MCF 10A (cell line): Measurements from ENCODE around the gene EVC2. TPM values are rescaled to one million over a fixed set of nuclear protein-coding genes. Genes with fewer than 3 reads are reported as not detected.

Experiments used
- BruUV-seq: library from RNA; stranded (reverse); fragments of 400-500 nt; replicated peaks from 2 replicates; lab custom pipeline; 2021; lab: Mats Ljungman, UMichigan
- CTCF ChIA-PET: fragments of 300-600 bp; sonication (Branson Sonifier 250); formaldehyde crosslinking; extraction: SDS; loops from one replicate; lab custom pipeline; 2021; ENCODE audit warnings: antibody characterized with exemption, inconsistent platforms; lab: Yijun Ruan, JAX
- POLR2A ChIA-PET: fragments of 300-600, 350-650 bp; sonication (Branson Sonifier 250); formaldehyde crosslinking; extraction: SDS; loops from one replicate; lab custom pipeline; 2020; ENCODE audit warnings: antibody characterized with exemption, inconsistent platforms; lab: Yijun Ruan, JAX
- DNase-seq: peaks from one replicate; pipeline ENCODE4 v3.0.0-alpha.2; 2018; ENCODE audit not compliant: unreplicated experiment
- H3K27ac Mint-ChIP-seq: one replicate; pipeline ENCODE4 v1.8.0; 2022; ENCODE audit warnings: mild to moderate bottlenecking, low read depth, mixed read lengths; ENCODE audit not compliant: unreplicated experiment
- H3K27me3 Mint-ChIP-seq: one replicate; pipeline ENCODE4 v1.8.0; 2022; ENCODE audit warnings: mixed read lengths; ENCODE audit not compliant: insufficient read depth, unreplicated experiment
- H3K36me3 Mint-ChIP-seq: one replicate; pipeline ENCODE4 v1.8.0; 2022; ENCODE audit warnings: mild to moderate bottlenecking, moderate library complexity, mixed read lengths; ENCODE audit not compliant: insufficient read depth, unreplicated experiment
- H3K4me1 Mint-ChIP-seq: one replicate; pipeline ENCODE4 v1.8.0; 2022; ENCODE audit warnings: mixed read lengths; ENCODE audit not compliant: insufficient read depth, unreplicated experiment
- H3K4me3 Mint-ChIP-seq: one replicate; pipeline ENCODE4 v1.8.0; 2022; ENCODE audit warnings: mild to moderate bottlenecking, moderate library complexity, mixed read lengths; ENCODE audit not compliant: unreplicated experiment
- H3K9me3 Mint-ChIP-seq: one replicate; pipeline ENCODE4 v1.8.0; 2022; ENCODE audit warnings: mixed read lengths; ENCODE audit not compliant: unreplicated experiment
- intact Hi-C: fragments of 100-400 bp; cut with micrococcal nuclease; formaldehyde crosslinking; loops from 2 replicates; pipeline ENCODE4 v1.14.1; 2022
- total RNA-seq: library from RNA; stranded (reverse); gene quantifications from 2 replicates; pipeline ENCODE4 v1.2.3, GENCODE V29; 2022
- TF ChIP-seq, protein P1 (sequence below): fragments of 200-600 bp; IDR thresholded peaks from one replicate; pipeline ENCODE4 v1.8.0; 2022; ENCODE audit warnings: antibody characterized with exemption, mild to moderate bottlenecking; ENCODE audit not compliant: unreplicated experiment

The EVC2 gene
- total RNA-seq, 1 experiment from 2014 or later, result 5.5 TPM

GRCh38 chr4:5552451-5552850, 155.9 kb downstream of the EVC2 start:
- Mint-ChIP-seq H3K27ac (no peak overlapping the region), H3K9me3 (peaks cover 53% of the 10 kb centered on the region), H3K4me1 (no peaks in the 10 kb centered on the region), H3K27me3 (no peaks in the 10 kb centered on the region), H3K4me3 (no peak overlapping the region), H3K36me3 (peaks cover 7% of the 10 kb centered on the region)
- ChIA-PET POLR2A (no interaction called here), CTCF (interaction anchor here (0.6 kb wide), 1 partner anchor 492 kb away, joined by 3 read pairs; no protein-coding TSS in a partner anchor)
- no peak for DNase-seq
- TF ChIP-seq, protein P1, sequence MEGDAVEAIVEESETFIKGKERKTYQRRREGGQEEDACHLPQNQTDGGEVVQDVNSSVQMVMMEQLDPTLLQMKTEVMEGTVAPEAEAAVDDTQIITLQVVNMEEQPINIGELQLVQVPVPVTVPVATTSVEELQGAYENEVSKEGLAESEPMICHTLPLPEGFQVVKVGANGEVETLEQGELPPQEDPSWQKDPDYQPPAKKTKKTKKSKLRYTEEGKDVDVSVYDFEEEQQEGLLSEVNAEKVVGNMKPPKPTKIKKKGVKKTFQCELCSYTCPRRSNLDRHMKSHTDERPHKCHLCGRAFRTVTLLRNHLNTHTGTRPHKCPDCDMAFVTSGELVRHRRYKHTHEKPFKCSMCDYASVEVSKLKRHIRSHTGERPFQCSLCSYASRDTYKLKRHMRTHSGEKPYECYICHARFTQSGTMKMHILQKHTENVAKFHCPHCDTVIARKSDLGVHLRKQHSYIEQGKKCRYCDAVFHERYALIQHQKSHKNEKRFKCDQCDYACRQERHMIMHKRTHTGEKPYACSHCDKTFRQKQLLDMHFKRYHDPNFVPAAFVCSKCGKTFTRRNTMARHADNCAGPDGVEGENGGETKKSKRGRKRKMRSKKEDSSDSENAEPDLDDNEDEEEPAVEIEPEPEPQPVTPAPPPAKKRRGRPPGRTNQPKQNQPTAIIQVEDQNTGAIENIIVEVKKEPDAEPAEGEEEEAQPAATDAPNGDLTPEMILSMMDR, result no peak
- intact Hi-C loops, result no loop called here
- BruUV-seq, result no TSS peak

DNA sequence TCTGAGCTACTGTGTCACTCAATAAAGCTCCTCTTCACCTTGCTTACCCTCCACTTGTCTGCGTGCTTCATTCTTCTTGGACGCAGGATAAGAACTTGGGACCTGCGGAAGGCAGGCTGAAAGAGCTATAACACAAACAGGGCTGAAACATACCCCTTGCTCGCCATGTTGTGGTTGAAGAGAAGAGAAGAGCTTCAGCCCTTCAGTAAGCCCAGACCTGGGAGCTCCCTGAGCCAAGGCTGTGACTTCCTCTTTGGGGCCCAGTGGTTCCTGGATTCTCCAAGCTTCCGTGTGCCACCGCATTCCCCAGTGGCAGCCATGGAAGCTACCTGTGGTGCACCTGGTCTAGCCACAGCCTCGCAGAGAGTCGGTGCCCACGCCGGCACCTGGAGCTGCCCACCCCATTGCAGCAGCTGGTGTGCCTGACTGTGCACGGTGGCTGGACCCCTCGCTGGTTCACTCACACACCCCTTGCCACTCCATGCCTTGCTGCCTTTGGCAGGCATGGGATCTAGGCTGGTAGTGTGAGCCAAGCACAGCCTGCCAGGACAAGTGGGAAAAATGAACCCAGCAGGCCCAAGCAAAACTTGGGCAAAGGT, 160.6 kb downstream of the EVC2 start:
- no peak overlapping the region for H3K27ac Mint-ChIP-seq

GRCh38 chr4:5545271-5545670, 163.1 kb downstream of the EVC2 start:
- Mint-ChIP-seq H3K36me3 (peaks cover under 1% of the 10 kb centered on the region), H3K9me3 (peaks cover 9% of the 10 kb centered on the region), H3K4me3 (no peak overlapping the region), H3K27me3 (no peaks in the 10 kb centered on the region), H3K27ac (no peak overlapping the region), H3K4me1 (no peaks in the 10 kb centered on the region)
- no peak for DNase-seq
- TF ChIP-seq, protein P1, result no peak
- intact Hi-C loops, result no loop called here
- CTCF ChIA-PET, result interaction anchor here (0.6 kb wide), 1 partner anchor 31 kb away, joined by 3 read pairs; no protein-coding TSS in a partner anchor
- no TSS peak for BruUV-seq
- POLR2A ChIA-PET, result no interaction called here

More for the DNA sequence above, 160.6 kb downstream of the EVC2 start:
- TF ChIP-seq, protein P1, result no peak
- H3K4me1 Mint-ChIP-seq, result no peaks in the 10 kb centered on the region
- POLR2A ChIA-PET, result no interaction called here
- intact Hi-C loops, result no loop called here
- no peak overlapping the region for H3K4me3 Mint-ChIP-seq
- no TSS peak for BruUV-seq
- peaks cover 30% of the 10 kb centered on the region for H3K9me3 Mint-ChIP-seq
- H3K36me3 Mint-ChIP-seq, result peaks cover 7% of the 10 kb centered on the region
- H3K27me3 Mint-ChIP-seq, result no peaks in the 10 kb centered on the region
- no peak for DNase-seq
- CTCF ChIA-PET, result interaction anchor here (0.6 kb wide), 1 partner anchor 554 kb away, joined by 3 read pairs; no protein-coding TSS in a partner anchor

DNA sequence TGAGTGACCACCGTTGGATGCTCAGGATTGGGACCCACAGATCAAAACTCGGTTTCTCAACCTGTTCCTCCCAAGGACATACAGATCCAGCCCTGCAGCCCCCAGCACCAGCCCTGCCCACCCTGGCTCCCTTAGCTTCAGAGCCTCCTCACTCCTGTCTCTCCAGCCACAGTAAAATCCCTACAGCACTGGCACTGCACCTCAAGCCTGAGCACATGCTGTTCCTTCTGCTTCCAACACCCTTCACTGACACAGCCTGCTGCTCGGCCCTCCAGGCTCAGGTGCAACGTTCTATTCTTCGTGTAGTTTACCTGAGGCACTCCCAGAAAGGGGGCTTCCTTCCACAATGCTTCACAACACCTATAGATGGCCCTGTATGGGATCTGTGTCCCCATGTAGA, 163.6 kb downstream of the EVC2 start:
- DNase-seq, result no peak
- TF ChIP-seq, protein P1, result no peak
- H3K27ac Mint-ChIP-seq, result no peak overlapping the region
- H3K27me3 Mint-ChIP-seq, result no peaks in the 10 kb centered on the region
- ChIA-PET POLR2A (no interaction called here), CTCF (no interaction called here)
- intact Hi-C loops, result no loop called here
- no peak overlapping the region for H3K4me3 Mint-ChIP-seq
- peaks cover 4% of the 10 kb centered on the region for H3K9me3 Mint-ChIP-seq
- H3K36me3 Mint-ChIP-seq, result no peaks in the 10 kb centered on the region
- BruUV-seq, result no TSS peak
- no peaks in the 10 kb centered on the region for H3K4me1 Mint-ChIP-seq
